Choroid plexus epithelial cell (primary cell): ENCODE results near the gene KCNB1.
"Not testable (repeated sequence)": the region's sequence is repeated elsewhere in the genome, so short reads cannot be mapped to it uniquely, and the experiment has no call there.

Experiments
- DNase-seq: peaks from one replicate; pipeline ENCODE4 v3.0.0-alpha.2; 2010; ENCODE audit warnings: low read depth
- H3K4me3 ChIP-seq: 2 replicates; pipeline ENCODE4 v1.5.1; 2011; ENCODE audit warnings: low read depth, mild to moderate bottlenecking, control low read depth, low read length, moderate library complexity
- CTCF ChIP-seq: conservative IDR thresholded peaks from 2 replicates; pipeline ENCODE4 v1.5.1; 2011; ENCODE audit warnings: low read depth, mild to moderate bottlenecking, control low read depth, inconsistent platforms, low read length, moderate library complexity

KCNB1 gene

DNA sequence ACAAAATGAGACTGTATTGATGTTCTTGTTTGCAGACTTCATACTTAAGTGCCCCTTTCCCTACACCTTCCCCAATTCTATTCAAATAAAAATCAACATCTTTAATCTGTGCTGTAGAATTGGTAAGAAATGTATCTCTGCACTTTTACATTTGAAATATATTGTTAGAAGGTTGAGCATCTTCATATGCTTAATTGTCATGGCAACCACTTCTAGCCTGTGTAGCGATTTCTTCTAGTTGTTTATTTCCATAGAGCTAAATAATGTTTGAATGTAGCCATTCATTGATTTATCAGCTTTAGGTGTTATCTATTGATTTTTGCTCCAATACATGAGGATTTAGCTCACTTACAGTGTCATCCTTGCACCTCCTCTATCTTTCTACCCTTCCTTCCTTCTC is 166.9 kb downstream of the KCNB1 start:
- no peak for DNase-seq
- no peak overlapping the region for H3K4me3 ChIP-seq
- TF ChIP-seq CTCF: no peak

DNA sequence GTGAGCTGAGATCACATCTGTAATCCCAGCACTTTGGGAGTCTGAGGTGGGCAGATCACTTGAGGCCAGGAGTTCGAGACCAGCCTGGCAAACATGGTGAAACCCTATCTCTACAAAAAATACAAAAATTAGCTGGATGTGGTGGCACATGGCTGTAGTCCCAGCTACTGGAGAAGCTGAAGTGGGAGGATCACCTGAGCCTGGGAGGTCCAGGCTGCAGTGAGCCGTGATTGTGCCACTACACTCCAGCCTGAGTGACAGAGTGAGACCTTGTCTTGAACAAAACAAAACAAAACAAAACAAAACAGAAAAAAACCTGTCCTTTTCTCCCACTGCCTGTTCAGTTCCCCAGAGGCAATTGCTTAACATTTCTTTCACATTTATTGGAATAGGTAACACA is 168.4 kb downstream of the KCNB1 start:
- not testable (repeated sequence) for DNase-seq, H3K4me3 ChIP-seq
